HG03460 (cell line): Measurements from ENCODE around the gene PSMD1.

Experiments
- ATAC-seq: cut with Tn5 transposase; IDR thresholded peaks from one replicate; pipeline ENCODE4 v1.9.1; 2021; ENCODE audit not compliant: unreplicated experiment

Gene PSMD1

DNA sequence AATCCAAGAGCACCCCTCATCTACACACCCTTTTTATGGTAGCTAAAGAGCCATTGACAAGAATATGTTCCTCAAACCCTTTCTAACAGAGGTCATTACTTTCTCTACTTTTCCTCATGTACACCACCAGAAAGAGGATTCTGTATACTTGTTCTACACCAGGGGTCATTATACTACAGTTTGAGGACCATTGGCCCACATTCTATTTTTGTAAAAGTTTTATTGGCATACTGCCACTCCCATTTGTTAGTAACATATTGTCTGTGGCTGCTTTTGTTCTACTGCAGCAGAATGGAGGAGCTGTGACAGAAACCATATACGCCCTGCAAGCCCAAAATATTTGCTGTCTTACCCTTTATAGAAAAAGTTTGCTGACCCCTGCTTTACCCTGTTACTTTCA lies 53.9 kb downstream of the PSMD1 start:
- ATAC-seq = no peak

DNA sequence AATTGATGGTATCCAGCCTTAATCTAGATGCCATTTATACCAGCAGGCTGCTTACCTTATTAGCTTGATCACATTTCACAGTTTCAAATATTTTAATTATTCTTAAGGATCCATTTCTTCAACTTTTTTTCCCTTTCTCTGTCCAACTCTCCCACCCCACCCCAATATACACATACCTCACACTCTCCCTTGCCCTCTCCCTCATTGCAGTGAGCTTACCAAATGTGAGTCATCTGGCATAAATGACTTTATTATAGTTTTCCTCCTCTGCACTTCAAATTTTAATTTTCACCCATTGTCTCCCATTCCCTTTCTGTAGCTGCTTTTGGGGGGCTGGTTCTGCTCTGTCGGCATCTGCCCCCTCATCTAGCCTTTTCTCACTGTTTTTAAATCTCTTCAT lies 55.3 kb downstream of the PSMD1 start:
- no peak for ATAC-seq

DNA sequence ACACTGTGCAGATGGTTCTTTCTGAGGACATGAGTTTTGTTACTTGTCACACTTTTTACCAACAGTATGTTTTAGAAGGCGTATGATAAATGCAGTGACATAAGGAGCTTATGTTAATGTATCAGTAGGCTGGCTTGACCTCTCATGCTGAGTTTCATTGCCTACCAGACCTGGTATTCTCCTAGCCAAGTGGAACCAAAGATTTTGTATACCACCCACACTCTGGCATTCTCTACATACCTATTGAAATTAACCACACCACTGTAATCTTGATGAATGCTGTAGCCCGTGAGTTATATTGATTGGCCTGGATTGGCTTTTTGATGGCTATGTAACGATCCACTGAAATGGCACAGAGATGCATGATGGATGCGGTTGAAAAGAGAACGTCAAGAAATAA lies 56.8 kb downstream of the PSMD1 start:
- ATAC-seq = no peak

GRCh38 chr2:231115651-231116050 lies 59.0 kb downstream of the PSMD1 start:
- ATAC-seq = no peak

- no peak for ATAC-seq
Observed at GRCh38 chr2:231117148-231117547, 60.5 kb downstream of the PSMD1 start.

GRCh38 chr2:231117922-231118613 lies 61.4 kb downstream of the PSMD1 start:
- ATAC-seq = no peak

GRCh38 chr2:231118614-231118942 lies 61.9 kb downstream of the PSMD1 start:
- ATAC-seq = no peak

DNA sequence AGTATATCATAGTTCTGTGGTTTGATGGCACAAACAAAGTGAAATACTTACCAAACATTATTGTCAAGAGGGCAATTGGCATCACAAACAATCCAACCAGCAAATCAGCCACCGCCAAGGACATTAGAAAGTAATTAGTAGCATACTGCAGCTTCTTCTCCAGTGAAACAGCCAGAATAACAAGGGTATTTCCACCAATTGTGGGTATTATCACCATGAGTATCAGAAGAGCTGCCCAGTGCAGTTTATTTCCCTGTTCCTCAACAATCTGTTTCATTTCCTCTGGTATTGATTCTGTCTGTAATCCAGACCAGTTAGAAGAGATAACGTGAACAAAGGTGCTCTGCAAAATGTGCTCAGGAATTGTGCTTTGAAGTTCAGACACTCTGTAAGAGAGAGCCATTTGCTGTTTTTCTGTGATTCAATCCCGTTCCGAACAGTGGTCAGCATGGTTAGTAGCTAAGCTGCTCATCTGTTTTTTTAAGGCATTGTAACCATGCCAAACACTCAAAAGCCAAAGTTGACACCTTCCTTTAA lies 66.8 kb downstream of the PSMD1 start:
- no peak for ATAC-seq

- ATAC-seq = no peak
Observed at GRCh38 chr2:231124838-231125568, 68.3 kb downstream of the PSMD1 start, which contains the start of gene HTR2B. Gene HTR2B, minus strand, starts transcription at chr2:231125042. Its CDS starts 1,278 bp downstream, at chr2:231123764.

- ATAC-seq = no peak
Observed at GRCh38 chr2:231126123-231126522, 69.5 kb downstream of the PSMD1 start.

DNA sequence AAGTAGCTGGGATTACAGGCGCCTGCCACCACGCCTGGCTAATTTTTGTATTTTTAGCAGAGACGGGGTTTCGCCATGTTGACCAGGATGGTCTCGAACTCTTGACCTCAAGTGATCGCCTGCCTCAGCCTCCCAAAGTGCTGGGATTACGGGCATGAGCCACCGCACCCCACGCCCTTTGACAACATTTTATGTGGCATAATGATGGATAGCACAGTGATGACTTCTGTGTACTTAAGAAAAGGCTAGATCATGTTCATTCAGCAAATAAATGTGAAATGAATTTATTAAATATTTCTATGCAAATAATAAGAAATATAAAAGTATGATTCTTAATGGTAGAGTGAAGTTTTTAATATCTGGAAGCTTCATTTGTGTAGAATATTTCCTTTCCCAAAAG lies 70.8 kb downstream of the PSMD1 start:
- no peak for ATAC-seq

DNA sequence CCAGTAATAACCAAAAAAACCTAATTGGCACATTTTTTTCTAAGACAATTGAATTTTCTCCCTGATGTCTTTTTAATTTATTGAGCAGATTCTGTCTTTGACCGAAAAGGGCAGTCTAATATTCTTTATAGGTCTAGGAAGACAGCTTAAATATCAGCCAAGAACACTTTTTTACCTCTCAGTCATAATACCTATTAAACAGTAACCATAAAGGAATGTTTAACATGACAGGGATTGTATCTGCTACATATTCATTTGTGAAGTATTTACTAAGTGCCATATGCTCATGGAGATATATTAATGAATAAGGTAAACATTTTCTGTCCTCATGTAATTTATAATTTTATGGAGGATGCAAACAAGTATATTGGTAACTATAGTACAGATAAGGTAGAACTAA lies 71.3 kb downstream of the PSMD1 start:
- ATAC-seq = no peak

GRCh38 chr2:231128541-231128940 lies 71.9 kb downstream of the PSMD1 start:
- no peak for ATAC-seq

- no peak for ATAC-seq
Observed at GRCh38 chr2:231129216-231129615, 72.5 kb downstream of the PSMD1 start.

DNA sequence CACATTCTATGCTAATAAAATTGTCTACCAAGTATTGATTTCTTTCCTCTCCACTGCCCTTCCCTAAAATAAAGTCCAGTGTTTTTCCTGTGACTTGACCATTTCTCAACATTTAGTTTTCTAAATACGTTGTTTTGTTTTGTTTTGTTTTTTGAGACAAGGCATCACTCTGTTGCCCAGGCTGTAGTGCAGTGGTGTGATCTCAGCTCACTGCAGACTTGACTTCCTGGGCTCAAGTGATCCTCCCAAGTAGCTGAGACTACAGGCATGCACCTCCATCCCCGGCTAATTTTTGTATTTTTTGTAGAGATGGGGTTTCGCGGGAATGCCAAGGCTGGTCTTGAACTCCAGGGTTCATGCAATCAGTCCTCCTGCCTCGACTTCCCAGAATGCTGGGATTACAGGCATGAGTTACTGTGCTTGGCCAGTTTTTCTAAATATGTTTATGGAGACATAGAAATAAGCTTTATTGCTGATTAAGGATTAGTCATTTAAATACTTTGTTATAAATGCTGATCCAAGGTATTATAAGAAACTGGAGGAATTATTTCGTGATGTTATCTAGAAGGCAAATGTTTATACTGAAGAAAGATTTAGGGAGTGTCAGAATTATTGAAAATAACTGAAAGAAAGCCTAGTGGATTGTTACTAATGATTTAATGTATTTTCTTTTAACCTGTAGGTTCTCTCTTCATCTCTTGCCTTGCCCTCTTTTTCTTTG lies 73.8 kb downstream of the PSMD1 start:
- no peak for ATAC-seq

- ATAC-seq = no peak
Observed at GRCh38 chr2:231132129-231132528, 75.5 kb downstream of the PSMD1 start.

GRCh38 chr2:231133365-231134099 lies 76.9 kb downstream of the PSMD1 start:
- no peak for ATAC-seq

DNA sequence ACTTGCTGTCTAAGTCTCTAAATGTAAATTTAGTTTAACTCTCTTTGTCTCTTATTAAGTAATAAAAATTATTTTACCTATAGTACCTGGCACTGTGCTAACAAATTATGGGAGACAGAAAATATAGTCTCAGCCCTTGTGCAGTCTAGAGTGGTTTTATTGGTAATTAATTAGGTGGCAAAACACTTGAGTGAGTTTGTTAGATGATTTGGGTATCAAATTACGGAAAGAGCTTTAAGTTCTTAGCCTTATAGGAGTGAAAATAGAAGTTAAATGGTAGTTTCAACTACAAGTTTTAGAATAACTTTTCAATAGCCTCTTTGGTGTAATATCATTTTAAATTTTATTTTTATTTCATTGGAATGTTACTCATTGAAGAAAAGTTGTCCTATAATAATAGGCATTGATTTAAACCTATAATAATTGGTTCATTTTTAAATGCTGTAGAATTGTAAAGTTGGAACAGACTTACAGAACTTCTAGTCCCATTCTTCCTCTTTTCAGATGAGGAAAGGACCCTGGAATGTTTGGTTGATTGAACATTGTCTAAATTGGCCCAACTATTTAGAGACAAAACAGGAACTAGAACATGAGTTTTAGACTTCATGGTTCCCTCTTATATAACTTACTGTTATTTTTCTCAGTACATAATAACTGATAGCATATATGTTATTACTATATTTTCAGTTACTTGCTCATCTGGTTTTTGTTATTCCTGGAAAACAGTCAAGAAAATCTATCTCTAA lies 78.4 kb downstream of the PSMD1 start:
- ATAC-seq = no peak

DNA sequence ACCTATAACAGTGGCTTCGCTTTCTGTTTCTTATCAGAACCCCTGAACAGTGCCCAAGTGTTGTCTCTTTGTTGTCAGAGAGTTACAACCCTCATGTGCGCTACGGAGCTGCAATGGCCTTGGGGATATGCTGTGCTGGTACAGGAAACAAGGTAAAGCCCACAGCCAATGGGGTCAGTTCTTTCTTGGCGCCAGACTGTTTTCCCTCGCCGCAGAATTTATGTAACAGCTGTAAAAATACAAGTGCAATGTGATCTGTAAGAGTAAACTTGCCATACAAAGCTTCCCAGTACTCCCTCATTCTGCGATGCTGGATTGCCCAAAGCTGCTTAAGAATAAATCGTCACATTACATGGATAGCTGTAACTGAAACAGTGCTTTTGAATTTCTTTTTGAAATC lies 82.0 kb downstream of the PSMD1 start:
- no peak for ATAC-seq

GRCh38 chr2:231139796-231140195 lies 83.1 kb downstream of the PSMD1 start:
- ATAC-seq = no peak
